ENCODE results near the gene BBIP1. TPM values are rescaled to one million over a fixed set of nuclear protein-coding genes. Genes with fewer than 3 reads are reported as not detected.

The BBIP1 gene
- total RNA-seq, 2 donors from 2014 or later: 12.3 to 15.7 TPM

GRCh38 chr10:110853921-110854605 lies 64.9 kb downstream of the BBIP1 start:
- no peak for DNase-seq
- no peak for ATAC-seq
- intact Hi-C loops (cut with DNase I, micrococcal nuclease): no loop called here

- ATAC-seq (peak; percentile 34), DNase-seq (no peak)
- intact Hi-C loops (cut with DNase I, micrococcal nuclease): no loop called here
These were observed 66.0 kb downstream of the BBIP1 start for GRCh38 chr10:110852947-110853346.

GRCh38 chr10:110852255-110852896 lies 66.6 kb downstream of the BBIP1 start:
- ATAC-seq: peak; percentile 78
- peak in 1 of 2 donors; percentile 57 for DNase-seq
- intact Hi-C loops (cut with DNase I, micrococcal nuclease): no loop called here

GRCh38 chr10:110851020-110851612 lies 67.9 kb downstream of the BBIP1 start:
- intact Hi-C loops (cut with DNase I, micrococcal nuclease): no loop called here
- DNase-seq (no peak), ATAC-seq (no peak)

- intact Hi-C loops (cut with DNase I, micrococcal nuclease): no loop called here
- ATAC-seq: no peak
These were observed 68.9 kb downstream of the BBIP1 start for GRCh38 chr10:110850099-110850498.

More at GRCh38 chr10:110850099-110850498, 68.9 kb downstream of the BBIP1 start:
- DNase-seq: no peak

Other genes starting within 250 kb of the BBIP1 start
- 100 to 1,000 TPM; 487 to 575 TPM for gene PDCD4, start 47.3 kb downstream of the BBIP1 start, total RNA-seq
- 10 to 100 TPM; 66.8 to 79.2 TPM for gene SHOC2, start 424 bp upstream of the BBIP1 start, total RNA-seq
- 10 to 100 TPM; 11.2 to 24.3 TPM for gene ADRA2A, start 157.8 kb upstream of the BBIP1 start, total RNA-seq